Left lung (tissue), 10 donors: Measurements from ENCODE around the gene UBASH3A. TPM values are rescaled to one million over a fixed set of nuclear protein-coding genes. Genes with fewer than 3 reads are reported as not detected.

Experiments
- ATAC-seq: fragments of 200-7000 bp; cut with Tn5 transposase; one replicate; pipeline ENCODE4 v1.9.1; 2020; ENCODE audit warnings: moderate library complexity
- DNase-seq, 4 donors: peaks; one replicate each; pipeline ENCODE4 v3.0.0-alpha.2; 2013 to 2020
- H3K27ac ChIP-seq, 2 donors: fragments of 200-600 bp; sonication (generic) in 1 of 2; one replicate each; pipeline versions ENCODE4 v1.5.0 to v1.8.0; 2020 to 2021
- H3K27me3 ChIP-seq, 2 donors: fragments of 200-600 bp; sonication (generic) in 1 of 2; one replicate each; pipeline versions ENCODE4 v1.5.0 to v1.8.0; 2020 to 2021
- H3K36me3 ChIP-seq, 2 donors: fragments of 200-600 bp; sonication (generic) in 1 of 2; one replicate each; pipeline versions ENCODE4 v1.5.0 to v1.8.0; 2020 to 2021
- H3K4me1 ChIP-seq, 2 donors: fragments of 200-600 bp; one replicate each; pipeline ENCODE4 v1.8.0; 2021
- H3K4me3 ChIP-seq, 2 donors: fragments of 200-600 bp; sonication (generic) in 1 of 2; one replicate each; pipeline versions ENCODE4 v1.5.0 to v1.8.0; 2020 to 2021; ENCODE audit warnings: mild to moderate bottlenecking in 1 of 2
- H3K9me3 ChIP-seq, 2 donors: fragments of 200-600 bp; sonication (generic) in 1 of 2; one replicate each; pipeline versions ENCODE4 v1.5.0 to v1.8.0; 2020 to 2021
- intact Hi-C, 2 donors: fragments of 100-400 bp; cut with DNase I; formaldehyde crosslinking; loops; one replicate each; pipeline versions ENCODE4 v1.11.2 to v1.14.2; 2022
- polyA plus RNA-seq, 6 donors: library from polyadenylated mRNA; unstranded; fragments of 120-200 nt; gene quantifications; one replicate each; pipeline ENCODE4 v1.2.1, GENCODE V29; 2013; ENCODE audit not compliant: insufficient read length in 6 of 6
- total RNA-seq, 2 donors: library from RNA; stranded (reverse); fragmentation: NEBNext Ultra II Directional; extraction: Animal tissue kit (Norgen Biotek cat#: 25700); gene quantifications; one replicate each; pipeline ENCODE4 v1.2.1, GENCODE V29; 2021
- TF ChIP-seq, protein P1 (sequence below), 2 donors: fragments of 200-600 bp; sonication (generic) in 1 of 2; IDR thresholded peaks; one replicate each; pipeline versions ENCODE4 v1.5.0 to v1.8.0; 2021; ENCODE audit warnings: antibody characterized with exemption in 2 of 2
- donor health status: DM: no; HTN: yes; CAD: no.
- donor health status: DM: no; HTN: no; CAD: no.

UBASH3A gene
- total and polyA plus RNA-seq, 8 donors, result 0.08 to 1.3 (median 0.24) TPM

DNA sequence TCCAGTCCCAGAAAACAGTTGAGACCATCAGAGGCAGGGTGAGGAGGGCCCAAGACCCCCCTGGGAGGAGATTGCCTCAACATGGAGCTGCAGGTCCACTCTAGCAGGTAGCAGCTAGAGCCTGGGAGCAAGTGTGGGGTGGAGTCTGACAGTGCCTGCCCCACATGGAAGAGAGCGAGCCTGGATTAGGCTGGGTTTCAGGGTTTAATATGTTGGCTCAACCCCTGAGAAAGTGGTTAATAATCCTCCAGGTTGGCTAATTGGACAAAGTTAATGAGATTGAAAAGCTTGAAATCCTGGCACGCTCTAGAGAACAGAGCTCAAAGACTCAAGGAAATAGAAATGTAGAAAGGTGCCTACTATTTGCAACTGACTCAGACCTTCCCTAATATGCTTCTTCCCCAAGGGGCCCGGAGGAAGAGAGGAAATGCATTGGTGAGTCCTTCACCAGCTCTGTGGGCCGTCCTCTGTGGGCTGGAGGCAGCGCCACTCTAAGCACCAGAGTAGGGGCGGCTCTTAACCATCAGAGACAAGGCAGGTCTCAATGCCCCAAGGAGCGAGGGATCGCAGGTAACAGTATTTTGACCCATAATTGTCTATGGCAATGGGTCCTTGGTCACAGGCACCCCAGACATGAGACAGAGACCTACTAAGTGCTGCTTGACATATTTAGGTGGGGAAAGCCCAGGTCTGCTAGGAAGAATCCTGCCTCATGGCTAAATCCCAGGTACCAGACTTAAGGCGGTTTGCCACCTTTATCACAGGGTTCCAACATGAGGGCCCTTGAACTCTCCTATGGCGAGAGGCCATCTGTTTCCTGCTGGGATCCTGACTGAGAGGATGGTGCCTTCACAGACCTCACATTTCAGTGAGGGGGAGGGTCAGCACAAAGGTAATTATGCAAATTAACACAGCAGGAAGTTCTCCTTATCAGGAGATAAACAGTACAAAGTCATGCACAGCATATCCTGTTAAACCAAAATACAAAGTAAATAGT, 58.5 kb downstream of the UBASH3A start:
- no peak overlapping the region for H3K27ac ChIP-seq
- intact Hi-C loops, result no loop called here
- ATAC-seq, result peak; percentile 55
- H3K36me3 ChIP-seq, result no peaks in the 10 kb centered on the region
- H3K9me3 ChIP-seq, result no peaks in the 10 kb centered on the region
- DNase-seq, result no peak
- TF ChIP-seq, protein P1, sequence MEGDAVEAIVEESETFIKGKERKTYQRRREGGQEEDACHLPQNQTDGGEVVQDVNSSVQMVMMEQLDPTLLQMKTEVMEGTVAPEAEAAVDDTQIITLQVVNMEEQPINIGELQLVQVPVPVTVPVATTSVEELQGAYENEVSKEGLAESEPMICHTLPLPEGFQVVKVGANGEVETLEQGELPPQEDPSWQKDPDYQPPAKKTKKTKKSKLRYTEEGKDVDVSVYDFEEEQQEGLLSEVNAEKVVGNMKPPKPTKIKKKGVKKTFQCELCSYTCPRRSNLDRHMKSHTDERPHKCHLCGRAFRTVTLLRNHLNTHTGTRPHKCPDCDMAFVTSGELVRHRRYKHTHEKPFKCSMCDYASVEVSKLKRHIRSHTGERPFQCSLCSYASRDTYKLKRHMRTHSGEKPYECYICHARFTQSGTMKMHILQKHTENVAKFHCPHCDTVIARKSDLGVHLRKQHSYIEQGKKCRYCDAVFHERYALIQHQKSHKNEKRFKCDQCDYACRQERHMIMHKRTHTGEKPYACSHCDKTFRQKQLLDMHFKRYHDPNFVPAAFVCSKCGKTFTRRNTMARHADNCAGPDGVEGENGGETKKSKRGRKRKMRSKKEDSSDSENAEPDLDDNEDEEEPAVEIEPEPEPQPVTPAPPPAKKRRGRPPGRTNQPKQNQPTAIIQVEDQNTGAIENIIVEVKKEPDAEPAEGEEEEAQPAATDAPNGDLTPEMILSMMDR (IDR thresholded peaks at IDR 0.05), result no peak
- peaks cover 0 to 12% of the 10 kb centered on the region in 2 donors for H3K4me1 ChIP-seq
- H3K4me3 ChIP-seq, result no peak overlapping the region
- no peaks in the 10 kb centered on the region for H3K27me3 ChIP-seq

DNA sequence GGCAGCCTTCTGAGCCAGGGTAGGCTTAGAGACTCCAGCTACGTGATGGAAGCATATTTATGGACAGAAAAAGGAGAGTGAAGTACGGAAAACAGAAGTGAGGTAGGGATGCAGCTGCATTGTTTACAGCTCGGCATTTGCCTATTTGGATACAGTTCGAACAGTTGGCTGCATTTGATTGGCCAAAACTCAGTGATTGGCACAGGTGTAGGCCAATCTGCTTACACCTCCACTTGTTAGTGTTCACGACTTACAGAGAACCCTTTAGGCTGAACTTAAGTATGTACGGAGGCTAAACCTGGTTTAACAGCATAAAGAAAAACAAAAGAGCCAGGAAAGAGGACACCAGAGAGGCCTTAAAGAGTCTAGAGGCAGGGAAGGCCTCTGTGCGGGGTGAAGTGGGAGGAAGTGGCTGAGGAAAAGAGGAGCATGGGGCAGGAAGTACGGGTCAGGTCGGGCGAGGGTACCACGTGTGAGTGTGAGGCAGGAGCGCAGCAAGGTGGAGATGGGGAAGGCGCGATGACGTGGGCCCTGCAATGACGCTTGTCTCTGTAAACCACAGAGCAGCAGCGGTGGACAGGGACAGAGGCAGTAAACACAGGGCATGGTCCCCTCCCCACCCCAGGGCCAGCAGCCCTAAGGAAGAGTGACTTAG, 60.3 kb downstream of the UBASH3A start:
- H3K27me3 ChIP-seq, result no peaks in the 10 kb centered on the region
- peak overlapping the region in 1 of 2 donors; percentile 8 for H3K4me3 ChIP-seq
- H3K4me1 ChIP-seq, result peaks cover 0 to 12% of the 10 kb centered on the region in 2 donors
- H3K36me3 ChIP-seq, result no peaks in the 10 kb centered on the region
- no peaks in the 10 kb centered on the region for H3K9me3 ChIP-seq
- intact Hi-C loops, result no loop called here
- DNase-seq (peak in 1 of 4 donors; percentile 49), ATAC-seq (no peak)
- H3K27ac ChIP-seq, result no peak overlapping the region
- TF ChIP-seq, protein P1 (IDR thresholded peaks at IDR 0.05), result no peak

DNA sequence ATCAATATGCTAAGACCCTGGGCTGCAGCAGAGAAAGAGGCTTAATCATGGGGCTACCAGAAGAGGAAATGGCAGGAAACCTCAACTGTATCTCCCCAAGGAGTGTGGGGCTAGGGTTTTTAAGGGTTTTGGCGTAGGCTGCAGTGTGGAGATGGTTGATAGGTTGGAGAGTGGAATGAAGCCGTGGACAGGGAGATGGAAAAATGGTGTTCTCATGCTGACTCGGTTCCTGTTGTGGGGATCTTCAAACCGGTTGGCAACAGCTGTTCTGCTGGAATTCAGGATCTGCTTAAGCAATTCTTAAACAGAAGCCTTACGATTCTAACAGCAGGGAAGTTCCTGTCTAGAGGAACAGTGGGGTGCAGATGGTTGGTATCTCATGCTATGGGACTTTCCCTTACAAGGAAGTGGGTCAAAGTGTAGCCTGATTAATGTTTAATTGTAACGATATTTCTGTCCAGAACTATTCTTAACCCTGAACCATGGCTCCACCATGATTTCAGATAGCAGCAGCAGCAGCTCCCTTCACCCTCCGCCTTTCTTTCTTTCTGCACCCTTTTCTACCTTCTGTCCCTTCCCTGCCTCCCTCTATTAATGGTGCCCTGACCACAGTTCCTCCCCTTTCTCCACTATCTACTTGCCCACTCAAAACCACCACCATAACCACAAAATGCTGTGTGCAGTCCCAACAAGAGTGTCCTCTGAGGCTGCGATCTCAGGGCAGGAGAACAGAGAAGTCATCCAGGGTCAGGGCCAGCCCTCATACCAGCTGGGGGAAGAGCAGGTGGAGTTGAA, 61.5 kb downstream of the UBASH3A start:
- no peaks in the 10 kb centered on the region for H3K27me3 ChIP-seq
- ATAC-seq (peak; percentile 30), DNase-seq (no peak)
- H3K4me1 ChIP-seq, result peaks cover 0 to 12% of the 10 kb centered on the region in 2 donors
- H3K4me3 ChIP-seq, result no peak overlapping the region
- no peak overlapping the region for H3K27ac ChIP-seq
- TF ChIP-seq, protein P1 (IDR thresholded peaks at IDR 0.05), result no peak
- intact Hi-C loops, result no loop called here
- no peaks in the 10 kb centered on the region for H3K9me3 ChIP-seq
- no peaks in the 10 kb centered on the region for H3K36me3 ChIP-seq

DNA sequence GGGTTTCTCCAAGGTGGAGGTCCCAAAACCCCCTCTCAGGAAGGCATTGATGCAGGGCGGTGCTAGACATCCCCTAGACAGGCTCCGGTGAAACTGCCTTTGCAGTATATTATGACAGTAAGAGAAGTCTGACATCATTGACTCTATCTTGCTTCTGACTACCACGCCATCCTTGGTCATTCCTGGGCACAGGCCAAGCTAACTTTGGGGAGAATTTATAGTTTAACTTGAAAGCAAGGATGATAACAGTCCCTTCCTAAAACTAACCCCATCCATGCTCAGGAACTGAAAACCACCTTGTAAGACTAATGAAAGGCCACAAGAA, 62.1 kb downstream of the UBASH3A start:
- Histone ChIP-seq H3K27me3 (no peaks in the 10 kb centered on the region), H3K36me3 (no peaks in the 10 kb centered on the region), H3K9me3 (no peaks in the 10 kb centered on the region), H3K27ac (no peak overlapping the region), H3K4me1 (peaks cover 0 to 12% of the 10 kb centered on the region in 2 donors), H3K4me3 (no peak overlapping the region)
- DNase-seq (no peak), ATAC-seq (no peak)
- intact Hi-C loops, result no loop called here
- TF ChIP-seq, protein P1 (IDR thresholded peaks at IDR 0.05), result no peak
